ENCODE measurements around the gene ANKS1B.

- TF ChIP-seq ARID4B (CRISPR knock-in tag; IDR thresholded peaks at IDR 0.05; ENCODE audit: borderline replicate concordance) (no peak), USF1 (CRISPR knock-in tag; IDR thresholded peaks at IDR 0.05) (no peak), PRDM15 (CRISPR knock-in tag; IDR thresholded peaks at IDR 0.05) (no peak), TP53 (CRISPR knock-in tag; IDR thresholded peaks at IDR 0.05) (no peak), MLX (CRISPR knock-in tag; IDR thresholded peaks at IDR 0.05) (no peak), NR3C1 (CRISPR knock-in tag; conservative IDR thresholded peaks at IDR 0.05; ENCODE audit: low read depth) (no peak), NFE2L1 (CRISPR knock-in tag; IDR thresholded peaks at IDR 0.05) (no peak)
- TF ChIP-seq, protein P1, sequence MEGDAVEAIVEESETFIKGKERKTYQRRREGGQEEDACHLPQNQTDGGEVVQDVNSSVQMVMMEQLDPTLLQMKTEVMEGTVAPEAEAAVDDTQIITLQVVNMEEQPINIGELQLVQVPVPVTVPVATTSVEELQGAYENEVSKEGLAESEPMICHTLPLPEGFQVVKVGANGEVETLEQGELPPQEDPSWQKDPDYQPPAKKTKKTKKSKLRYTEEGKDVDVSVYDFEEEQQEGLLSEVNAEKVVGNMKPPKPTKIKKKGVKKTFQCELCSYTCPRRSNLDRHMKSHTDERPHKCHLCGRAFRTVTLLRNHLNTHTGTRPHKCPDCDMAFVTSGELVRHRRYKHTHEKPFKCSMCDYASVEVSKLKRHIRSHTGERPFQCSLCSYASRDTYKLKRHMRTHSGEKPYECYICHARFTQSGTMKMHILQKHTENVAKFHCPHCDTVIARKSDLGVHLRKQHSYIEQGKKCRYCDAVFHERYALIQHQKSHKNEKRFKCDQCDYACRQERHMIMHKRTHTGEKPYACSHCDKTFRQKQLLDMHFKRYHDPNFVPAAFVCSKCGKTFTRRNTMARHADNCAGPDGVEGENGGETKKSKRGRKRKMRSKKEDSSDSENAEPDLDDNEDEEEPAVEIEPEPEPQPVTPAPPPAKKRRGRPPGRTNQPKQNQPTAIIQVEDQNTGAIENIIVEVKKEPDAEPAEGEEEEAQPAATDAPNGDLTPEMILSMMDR (IDR thresholded peaks at IDR 0.05) = no peak
- TF ChIP-seq, protein P2, sequence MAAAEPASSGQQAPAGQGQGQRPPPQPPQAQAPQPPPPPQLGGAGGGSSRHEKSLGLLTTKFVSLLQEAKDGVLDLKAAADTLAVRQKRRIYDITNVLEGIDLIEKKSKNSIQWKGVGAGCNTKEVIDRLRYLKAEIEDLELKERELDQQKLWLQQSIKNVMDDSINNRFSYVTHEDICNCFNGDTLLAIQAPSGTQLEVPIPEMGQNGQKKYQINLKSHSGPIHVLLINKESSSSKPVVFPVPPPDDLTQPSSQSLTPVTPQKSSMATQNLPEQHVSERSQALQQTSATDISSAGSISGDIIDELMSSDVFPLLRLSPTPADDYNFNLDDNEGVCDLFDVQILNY (CRISPR knock-in tag; IDR thresholded peaks at IDR 0.05) = no peak
Observed at GRCh38 chr12:99898645-99899044, 86.1 kb downstream of the ANKS1B start.
